AG04449 (cell line): ENCODE data around the gene MIX23.

Experiments used
- CTCF ChIA-PET: fragments of 350-600 bp; formaldehyde crosslinking; extraction: SDS; loops from one replicate; lab custom pipeline; 2021; ENCODE audit warnings: antibody characterized with exemption; lab: Yijun Ruan, JAX
- POLR2A ChIA-PET: fragments of 400-600, 350-600 bp; formaldehyde crosslinking; extraction: SDS; loops from one replicate; lab custom pipeline; 2020; ENCODE audit warnings: antibody characterized with exemption, inconsistent platforms; lab: Yijun Ruan, JAX
- DNase-seq: peaks from one replicate; pipeline ENCODE4 v3.0.0-alpha.2; 2010; ENCODE audit warnings: low read depth, low spot score
- H3K4me3 ChIP-seq: 2 replicates; pipeline ENCODE4 v1.5.1; 2011; ENCODE audit warnings: low read depth, mild to moderate bottlenecking, control low read depth, low read length
- TF ChIP-seq, protein P1 (sequence below): IDR thresholded peaks from one replicate; pipeline ENCODE4 v1.5.1; 2011; ENCODE audit warnings: mild to moderate bottlenecking, moderate library complexity, low read length, control low read depth, inconsistent platforms; ENCODE audit not compliant: insufficient read depth; ENCODE audit errors: missing control alignments

MIX23 gene

DNA sequence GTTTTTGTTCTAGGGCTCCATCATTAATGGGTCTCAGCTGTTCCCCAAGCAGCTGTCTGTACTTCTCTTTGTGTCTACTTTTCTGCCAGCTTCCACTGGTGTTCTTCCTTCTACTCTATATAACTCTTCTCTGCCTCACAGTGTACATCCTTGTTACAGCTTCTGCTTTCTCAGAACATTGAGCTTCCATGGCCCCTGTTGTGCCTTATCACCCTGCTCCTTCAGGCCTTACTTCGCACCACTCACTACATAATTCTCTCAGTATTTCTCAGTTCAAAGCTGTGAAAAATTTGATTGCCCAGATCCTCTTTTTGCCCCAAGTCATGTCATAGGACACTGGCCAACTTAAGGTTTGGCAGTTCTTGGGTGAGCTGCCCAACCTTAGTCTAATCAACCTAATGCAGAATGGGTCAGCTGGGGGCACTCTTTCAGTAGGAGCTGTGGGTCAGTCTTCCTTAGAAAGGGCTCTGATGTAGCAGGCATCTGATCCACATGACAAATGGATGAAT lies 29.1 kb downstream of the MIX23 start:
- ChIA-PET POLR2A (no interaction called here), CTCF (interaction anchor here (2.0 kb wide), 1 partner anchor 807 kb away, joined by 8 read pairs; no protein-coding TSS in a partner anchor)
- TF ChIP-seq, protein P1, sequence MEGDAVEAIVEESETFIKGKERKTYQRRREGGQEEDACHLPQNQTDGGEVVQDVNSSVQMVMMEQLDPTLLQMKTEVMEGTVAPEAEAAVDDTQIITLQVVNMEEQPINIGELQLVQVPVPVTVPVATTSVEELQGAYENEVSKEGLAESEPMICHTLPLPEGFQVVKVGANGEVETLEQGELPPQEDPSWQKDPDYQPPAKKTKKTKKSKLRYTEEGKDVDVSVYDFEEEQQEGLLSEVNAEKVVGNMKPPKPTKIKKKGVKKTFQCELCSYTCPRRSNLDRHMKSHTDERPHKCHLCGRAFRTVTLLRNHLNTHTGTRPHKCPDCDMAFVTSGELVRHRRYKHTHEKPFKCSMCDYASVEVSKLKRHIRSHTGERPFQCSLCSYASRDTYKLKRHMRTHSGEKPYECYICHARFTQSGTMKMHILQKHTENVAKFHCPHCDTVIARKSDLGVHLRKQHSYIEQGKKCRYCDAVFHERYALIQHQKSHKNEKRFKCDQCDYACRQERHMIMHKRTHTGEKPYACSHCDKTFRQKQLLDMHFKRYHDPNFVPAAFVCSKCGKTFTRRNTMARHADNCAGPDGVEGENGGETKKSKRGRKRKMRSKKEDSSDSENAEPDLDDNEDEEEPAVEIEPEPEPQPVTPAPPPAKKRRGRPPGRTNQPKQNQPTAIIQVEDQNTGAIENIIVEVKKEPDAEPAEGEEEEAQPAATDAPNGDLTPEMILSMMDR: no peak
- DNase-seq: no peak
- H3K4me3 ChIP-seq: no peak overlapping the region

DNA sequence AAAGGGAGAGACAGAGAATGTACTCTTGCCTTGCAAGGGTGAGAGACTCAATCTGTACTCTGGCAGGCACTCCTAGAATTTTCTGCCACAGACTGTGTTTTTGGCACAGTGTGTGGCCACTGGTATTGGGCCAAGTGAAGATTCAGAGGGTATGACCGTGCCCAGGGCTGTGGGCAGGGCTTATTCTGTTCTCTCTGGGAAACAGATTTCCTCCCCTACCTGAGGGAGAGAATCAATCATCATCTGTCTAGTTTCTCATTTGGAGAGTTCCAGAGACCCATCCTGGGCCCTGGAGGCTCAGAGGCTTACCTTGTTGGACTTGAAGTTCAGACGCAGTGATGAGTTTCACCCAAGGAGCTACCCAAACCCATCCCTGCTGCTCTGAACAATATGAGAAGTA lies 29.8 kb downstream of the MIX23 start:
- POLR2A ChIA-PET: no interaction called here
- TF ChIP-seq, protein P1: no peak

DNA sequence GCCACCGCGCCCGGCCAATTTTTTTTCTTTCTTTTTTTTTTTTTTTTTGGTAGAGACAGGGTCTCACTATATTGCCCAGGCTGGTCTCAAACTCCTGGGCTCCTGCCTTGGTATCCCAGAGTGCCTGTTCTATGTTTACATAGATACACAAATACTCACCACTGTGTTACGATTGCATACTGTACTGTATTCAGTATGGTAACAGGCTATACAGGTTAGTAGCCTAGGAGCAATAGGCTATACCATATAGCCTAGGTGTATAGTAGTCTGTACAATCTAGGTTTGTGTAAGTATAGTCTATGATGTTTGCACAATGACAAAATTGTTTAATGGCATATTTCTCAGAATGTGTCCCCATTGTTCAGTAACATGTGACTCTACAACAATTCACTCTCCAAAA lies 31.4 kb downstream of the MIX23 start:
- H3K4me3 ChIP-seq: no peak overlapping the region
- POLR2A ChIA-PET: no interaction called here
- no peak for DNase-seq
- CTCF ChIA-PET: interaction anchor here (0.9 kb wide), 1 partner anchor 356 kb away, joined by 3 read pairs; no protein-coding TSS in a partner anchor
- TF ChIP-seq, protein P1: no peak

More for the DNA sequence above, 29.8 kb downstream of the MIX23 start:
- CTCF ChIA-PET: interaction anchor here (1.1 to 2.0 kb wide), 2 partner anchors 9 to 807 kb away, joined by 3 to 8 read pairs; no protein-coding TSS in a partner anchor
- no peak overlapping the region for H3K4me3 ChIP-seq
- no peak for DNase-seq

DNA sequence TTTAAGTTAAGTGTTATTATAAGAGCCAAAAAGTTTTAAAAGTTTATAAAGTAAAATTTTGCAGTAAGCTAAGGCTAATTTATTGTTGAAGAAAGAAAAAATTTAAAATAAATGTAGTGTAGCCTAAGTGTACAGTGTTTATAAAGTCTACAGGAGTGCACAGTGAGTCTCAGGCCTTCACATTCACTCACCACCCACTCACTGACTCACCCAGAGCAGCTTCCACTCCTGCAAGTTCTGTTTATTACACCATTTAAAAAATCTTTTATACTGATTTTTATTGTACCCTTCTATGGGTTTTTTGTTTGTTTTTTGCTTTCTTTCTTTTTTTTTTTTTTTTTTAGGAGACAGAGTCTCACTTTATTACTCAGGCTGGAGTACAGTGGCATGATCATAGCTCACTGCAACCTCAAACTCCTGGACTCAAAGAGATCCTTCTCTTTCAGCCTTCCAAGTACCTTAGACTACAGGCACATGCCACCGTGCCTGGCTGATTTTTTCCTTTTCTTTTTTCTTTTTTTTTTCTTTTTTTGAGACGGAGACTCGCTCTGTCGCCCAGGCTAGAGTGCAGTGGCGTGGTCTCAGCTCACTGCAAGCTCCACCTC lies 32.1 kb downstream of the MIX23 start:
- DNase-seq: peak; percentile 16
- H3K4me3 ChIP-seq: no peak overlapping the region
- POLR2A ChIA-PET: no interaction called here
- TF ChIP-seq, protein P1: no peak
- CTCF ChIA-PET: interaction anchor here (0.9 kb wide), 1 partner anchor 355 kb away, joined by 3 read pairs; no protein-coding TSS in a partner anchor

DNA sequence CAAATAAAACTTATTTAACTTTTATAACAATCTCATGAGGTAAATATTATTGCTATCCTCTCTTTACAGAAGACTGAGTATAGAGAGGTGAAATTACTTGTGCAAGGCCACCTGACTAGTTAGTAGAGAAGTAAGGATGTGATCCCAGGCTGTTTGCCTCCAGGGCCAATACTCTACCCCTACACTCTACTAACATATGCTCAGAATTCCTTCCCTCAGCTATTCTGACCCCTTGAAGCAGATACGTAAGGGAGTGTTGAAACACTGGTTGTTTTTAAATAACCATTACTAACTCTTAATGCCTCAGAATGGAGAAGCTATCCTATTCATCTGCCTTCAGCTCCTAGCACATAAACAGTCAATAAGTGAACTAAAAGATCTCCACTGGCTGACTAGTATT lies 33.9 kb downstream of the MIX23 start:
- ChIA-PET POLR2A (no interaction called here), CTCF (interaction anchor here (1.8 kb wide), 1 partner anchor 10 kb away, joined by 6 read pairs; no protein-coding TSS in a partner anchor)
- H3K4me3 ChIP-seq: no peak overlapping the region
- TF ChIP-seq, protein P1: no peak
- DNase-seq: no peak

DNA sequence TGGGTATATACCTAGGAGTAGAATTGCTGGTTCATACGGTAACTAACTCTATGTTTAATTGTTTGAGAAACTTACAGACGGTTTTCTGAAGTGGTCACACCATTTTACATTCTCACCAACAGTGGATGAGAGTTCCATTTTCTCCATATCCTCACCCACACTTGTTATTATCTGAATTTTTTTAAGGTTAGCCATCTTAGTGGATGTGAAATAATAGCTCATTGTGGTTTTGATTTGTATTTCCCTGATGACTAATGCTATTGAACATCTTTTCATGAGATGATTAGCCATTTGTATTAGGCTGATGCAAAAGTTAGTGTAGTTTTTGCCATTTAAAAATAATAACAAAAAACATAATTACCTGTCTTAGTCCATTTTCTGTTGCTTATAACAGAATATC lies 39.4 kb downstream of the MIX23 start:
- POLR2A ChIA-PET: no interaction called here
- CTCF ChIA-PET: no interaction called here
- no peak overlapping the region for H3K4me3 ChIP-seq
- TF ChIP-seq, protein P1: no peak
- no peak for DNase-seq
